Type B pancreatic cell (in vitro differentiated cells): ENCODE results near the gene TPP2. TPM values are rescaled to one million over a fixed set of nuclear protein-coding genes. Genes with fewer than 3 reads are reported as not detected.

ENCODE experiments used
- DNase-seq: peaks from one replicate; pipeline ENCODE4 v3.0.0; 2021; ENCODE audit warnings: mixed read lengths; ENCODE audit not compliant: unreplicated experiment; ENCODE audit errors: extremely low spot score
- H3K27ac Mint-ChIP-seq: 2 replicates; pipeline ENCODE4 v1.8.0; 2021; ENCODE audit warnings: mild to moderate bottlenecking, mixed read lengths
- H3K27me3 Mint-ChIP-seq: 2 replicates; pipeline ENCODE4 v1.8.0; 2021; ENCODE audit warnings: mixed read lengths
- H3K36me3 Mint-ChIP-seq: 2 replicates; pipeline ENCODE4 v1.8.0; 2021; ENCODE audit warnings: mixed read lengths
- H3K4me1 Mint-ChIP-seq: one replicate; pipeline ENCODE4 v1.8.0; 2021; ENCODE audit warnings: mixed read lengths; ENCODE audit not compliant: unreplicated experiment
- H3K4me3 Mint-ChIP-seq: 2 replicates; pipeline ENCODE4 v1.8.0; 2021; ENCODE audit warnings: mild to moderate bottlenecking, mixed read lengths
- H3K9me3 Mint-ChIP-seq: 2 replicates; pipeline ENCODE4 v1.8.0; 2021; ENCODE audit warnings: mixed read lengths
- CTCF ChIP-seq: fragments of 200-600 bp; sonication (generic); conservative IDR thresholded peaks from 2 replicates; pipeline ENCODE4 v1.5.0; 2021; ENCODE audit warnings: antibody characterized with exemption, mild to moderate bottlenecking
- total RNA-seq: library from RNA; stranded (reverse); gene quantifications from 2 replicates; pipeline ENCODE4 v1.2.1, GENCODE V29; 2021; ENCODE audit warnings: low replicate concordance

TPP2 gene
- total RNA-seq, 1 donor from 2014 or later = 54.4 TPM

- Mint-ChIP-seq H3K4me3 (no peak overlapping the region), H3K36me3 (peaks cover 45% of the 10 kb centered on the region), H3K27ac (no peak overlapping the region), H3K27me3 (no peaks in the 10 kb centered on the region), H3K9me3 (peaks cover 8% of the 10 kb centered on the region), H3K4me1 (no peaks in the 10 kb centered on the region)
- DNase-seq = no peak
- peak; percentile 62 for TF ChIP-seq CTCF
Measured at GRCh38 chr13:102657630-102658029, 60.8 kb downstream of the TPP2 start.

GRCh38 chr13:102658660-102659059 is 61.9 kb downstream of the TPP2 start:
- no peak overlapping the region for H3K4me3 Mint-ChIP-seq
- no peak overlapping the region for H3K27ac Mint-ChIP-seq
- peaks cover 43% of the 10 kb centered on the region for H3K36me3 Mint-ChIP-seq
- TF ChIP-seq CTCF = no peak
- peaks cover 8% of the 10 kb centered on the region for H3K9me3 Mint-ChIP-seq
- H3K4me1 Mint-ChIP-seq = no peaks in the 10 kb centered on the region
- H3K27me3 Mint-ChIP-seq = no peaks in the 10 kb centered on the region
- DNase-seq = no peak

- H3K4me3 Mint-ChIP-seq = no peak overlapping the region
- H3K9me3 Mint-ChIP-seq = peaks cover 8% of the 10 kb centered on the region
- no peak for TF ChIP-seq CTCF
- DNase-seq = no peak
- no peaks in the 10 kb centered on the region for H3K27me3 Mint-ChIP-seq
- peaks cover 49% of the 10 kb centered on the region for H3K36me3 Mint-ChIP-seq
- no peaks in the 10 kb centered on the region for H3K4me1 Mint-ChIP-seq
- H3K27ac Mint-ChIP-seq = no peak overlapping the region
Measured at GRCh38 chr13:102659168-102659713, 62.5 kb downstream of the TPP2 start.

GRCh38 chr13:102667023-102667422 is 70.2 kb downstream of the TPP2 start:
- DNase-seq = no peak
- peaks cover 33% of the 10 kb centered on the region for H3K9me3 Mint-ChIP-seq
- no peaks in the 10 kb centered on the region for H3K4me1 Mint-ChIP-seq
- H3K36me3 Mint-ChIP-seq = peaks cover 67% of the 10 kb centered on the region
- H3K27ac Mint-ChIP-seq = no peak overlapping the region
- H3K4me3 Mint-ChIP-seq = no peak overlapping the region
- no peaks in the 10 kb centered on the region for H3K27me3 Mint-ChIP-seq
- TF ChIP-seq CTCF = no peak

GRCh38 chr13:102667911-102668310 is 71.1 kb downstream of the TPP2 start:
- H3K27ac Mint-ChIP-seq = no peak overlapping the region
- no peak for DNase-seq
- H3K4me3 Mint-ChIP-seq = no peak overlapping the region
- H3K36me3 Mint-ChIP-seq = peaks cover 71% of the 10 kb centered on the region
- H3K4me1 Mint-ChIP-seq = no peaks in the 10 kb centered on the region
- no peak for TF ChIP-seq CTCF
- H3K9me3 Mint-ChIP-seq = peaks cover 33% of the 10 kb centered on the region
- H3K27me3 Mint-ChIP-seq = no peaks in the 10 kb centered on the region

GRCh38 chr13:102670130-102670529 is 73.3 kb downstream of the TPP2 start:
- no peak for TF ChIP-seq CTCF
- Mint-ChIP-seq H3K36me3 (peaks cover 63% of the 10 kb centered on the region), H3K27ac (no peak overlapping the region), H3K4me3 (no peak overlapping the region), H3K27me3 (no peaks in the 10 kb centered on the region), H3K4me1 (no peaks in the 10 kb centered on the region), H3K9me3 (peaks cover 33% of the 10 kb centered on the region)
- DNase-seq = no peak
